PC-3 (cell line): Measurements from ENCODE around the gene PRPH2. TPM values are rescaled to one million over a fixed set of nuclear protein-coding genes. Genes with fewer than 3 reads are reported as not detected.

Source experiments
- ATAC-seq: fragments of 200-7000 bp; cut with Tn5 transposase; 2 replicates; pipeline ENCODE4 v1.9.1; 2020; ENCODE audit warnings: mild to moderate bottlenecking, moderate library complexity
- BruUV-seq: library from RNA; stranded (reverse); fragments of 400-500 nt; replicated peaks from 2 replicates; lab custom pipeline; 2021; lab: Mats Ljungman, UMichigan
- CTCF ChIA-PET: fragments of 300-600 bp; sonication (Branson Sonifier 250); formaldehyde crosslinking; loops from one replicate; lab custom pipeline; 2022; ENCODE audit warnings: antibody characterized with exemption; lab: Charles Lee
- POLR2A ChIA-PET: fragments of 300-600 bp; sonication (Branson Sonifier 250); formaldehyde crosslinking; loops from one replicate; lab custom pipeline; 2022; ENCODE audit warnings: antibody characterized with exemption; ENCODE audit not compliant: unreplicated experiment; lab: Charles Lee
- DNase-seq: peaks from one replicate; pipeline ENCODE4 v3.0.0-alpha.2; 2015
- H2AFZ ChIP-seq: fragments of 300-600 bp; sonication (generic); 2 replicates; pipeline ENCODE4 v1.6.0; 2016; ENCODE audit warnings: antibody characterized with exemption, low read length
- H3F3A ChIP-seq: fragments of 300-600 bp; sonication (generic); one replicate; pipeline ENCODE4 v1.6.0; 2017; ENCODE audit warnings: antibody characterized with exemption, low read length, control low read depth, mild to moderate bottlenecking; ENCODE audit not compliant: unreplicated experiment
- H3K27ac ChIP-seq: fragments of 300-600 bp; sonication (generic); 2 replicates; pipeline ENCODE4 v1.5.1; 2016; ENCODE audit warnings: mild to moderate bottlenecking, low read length
- H3K27me3 ChIP-seq: fragments of 300-600 bp; sonication (generic); 2 replicates; pipeline ENCODE4 v1.6.1; 2016; ENCODE audit warnings: low read length, mixed read lengths
- H3K36me3 ChIP-seq: fragments of 300-600 bp; sonication (generic); 2 replicates; pipeline ENCODE4 v1.6.1; 2016; ENCODE audit warnings: low read depth, mixed run types, low read length, mixed read lengths
- H3K4me1 ChIP-seq: fragments of 300-600 bp; sonication (generic); 2 replicates; pipeline ENCODE4 v1.5.1; 2016; ENCODE audit warnings: low read length; ENCODE audit not compliant: insufficient read depth
- H3K4me2 ChIP-seq: fragments of 300-600 bp; sonication (generic); 2 replicates; pipeline ENCODE4 v1.6.0; 2016; ENCODE audit warnings: low read length
- H3K4me3 ChIP-seq: fragments of 300-600 bp; sonication (generic); 2 replicates; pipeline ENCODE4 v1.5.1; 2016; ENCODE audit warnings: mild to moderate bottlenecking, low read length, mixed read lengths
- H3K79me2 ChIP-seq: fragments of 300-600 bp; sonication (generic); 2 replicates; pipeline ENCODE4 v1.6.1; 2017; ENCODE audit warnings: low read length, mixed read lengths
- H3K9ac ChIP-seq: fragments of 300-600 bp; sonication (generic); 2 replicates; pipeline ENCODE4 v1.6.0; 2016; ENCODE audit warnings: mild to moderate bottlenecking, low read length
- H3K9me2 ChIP-seq: fragments of 300-600 bp; sonication (generic); replicated peaks from 2 replicates; pipeline ENCODE4 v1.6.1; 2016; ENCODE audit warnings: mixed run types, low read length, mixed read lengths
- H3K9me3 ChIP-seq: fragments of 300-600 bp; sonication (generic); 2 replicates; pipeline ENCODE4 v1.6.1; 2016; ENCODE audit warnings: low read length, mixed read lengths
- H4K20me1 ChIP-seq: fragments of 300-600 bp; sonication (generic); 2 replicates; pipeline ENCODE4 v1.6.1; 2016; ENCODE audit warnings: low read length, mixed read lengths
- EZH2 ChIP-seq: fragments of 300-600 bp; sonication (generic); IDR thresholded peaks from one replicate; pipeline ENCODE4 v1.6.1; 2017; ENCODE audit warnings: antibody characterized with exemption, mild to moderate bottlenecking, low read length; ENCODE audit not compliant: unreplicated experiment
- EZH2phosphoT487 ChIP-seq: fragments of 300-600 bp; sonication (generic); IDR thresholded peaks from 2 replicates; pipeline ENCODE4 v1.6.1; 2018; ENCODE audit warnings: mild to moderate bottlenecking, antibody characterized with exemption, low read length, borderline replicate concordance
- intact Hi-C: fragments of 100-400 bp; cut with micrococcal nuclease; formaldehyde crosslinking; loops from 2 replicates; pipeline ENCODE4 v1.9.0; 2023
- total RNA-seq: library from RNA; depleted of rRNA; stranded (reverse); fragments of >200 nt; gene quantifications from 2 replicates; pipeline ENCODE4 v1.2.3, GENCODE V29; 2014
- TF ChIP-seq, protein P1 (sequence below): fragments of 300-600 bp; sonication (generic); conservative IDR thresholded peaks from 2 replicates; pipeline ENCODE4 v1.5.1; 2017; ENCODE audit warnings: antibody characterized with exemption, low read depth, mild to moderate bottlenecking, low read length

Gene PRPH2
- total RNA-seq, 1 experiment from 2014 or later: not detected

GRCh38 chr6:42762950-42763349 is 40.6 kb upstream of the PRPH2 start:
- no peak overlapping the region for H3K4me2 ChIP-seq
- no peak overlapping the region for H3K9ac ChIP-seq
- intact Hi-C loops: no loop called here
- H3K9me2 ChIP-seq: no peaks in the 10 kb centered on the region
- no TSS peak for BruUV-seq
- peaks cover 19% of the 10 kb centered on the region for H3K4me1 ChIP-seq
- TF ChIP-seq EZH2phosphoT487 (no peak), EZH2 (no peak)
- TF ChIP-seq, protein P1, sequence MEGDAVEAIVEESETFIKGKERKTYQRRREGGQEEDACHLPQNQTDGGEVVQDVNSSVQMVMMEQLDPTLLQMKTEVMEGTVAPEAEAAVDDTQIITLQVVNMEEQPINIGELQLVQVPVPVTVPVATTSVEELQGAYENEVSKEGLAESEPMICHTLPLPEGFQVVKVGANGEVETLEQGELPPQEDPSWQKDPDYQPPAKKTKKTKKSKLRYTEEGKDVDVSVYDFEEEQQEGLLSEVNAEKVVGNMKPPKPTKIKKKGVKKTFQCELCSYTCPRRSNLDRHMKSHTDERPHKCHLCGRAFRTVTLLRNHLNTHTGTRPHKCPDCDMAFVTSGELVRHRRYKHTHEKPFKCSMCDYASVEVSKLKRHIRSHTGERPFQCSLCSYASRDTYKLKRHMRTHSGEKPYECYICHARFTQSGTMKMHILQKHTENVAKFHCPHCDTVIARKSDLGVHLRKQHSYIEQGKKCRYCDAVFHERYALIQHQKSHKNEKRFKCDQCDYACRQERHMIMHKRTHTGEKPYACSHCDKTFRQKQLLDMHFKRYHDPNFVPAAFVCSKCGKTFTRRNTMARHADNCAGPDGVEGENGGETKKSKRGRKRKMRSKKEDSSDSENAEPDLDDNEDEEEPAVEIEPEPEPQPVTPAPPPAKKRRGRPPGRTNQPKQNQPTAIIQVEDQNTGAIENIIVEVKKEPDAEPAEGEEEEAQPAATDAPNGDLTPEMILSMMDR: no peak
- no peaks in the 10 kb centered on the region for H3K27me3 ChIP-seq
- H3F3A ChIP-seq: peaks cover 8% of the 10 kb centered on the region
- ChIA-PET POLR2A (no interaction called here), CTCF (no interaction called here)
- no peak overlapping the region for H3K4me3 ChIP-seq
- H4K20me1 ChIP-seq: no peaks in the 10 kb centered on the region
- no peaks in the 10 kb centered on the region for H3K9me3 ChIP-seq
- DNase-seq (no peak), ATAC-seq (no peak)
- no peaks in the 10 kb centered on the region for H3K36me3 ChIP-seq
- no peak overlapping the region for H2AFZ ChIP-seq
- no peaks in the 10 kb centered on the region for H3K79me2 ChIP-seq
- H3K27ac ChIP-seq: no peak overlapping the region

GRCh38 chr6:42762426-42762859 is 40.0 kb upstream of the PRPH2 start:
- Histone ChIP-seq H3K27me3 (no peaks in the 10 kb centered on the region), H3K4me1 (peaks cover 19% of the 10 kb centered on the region), H4K20me1 (no peaks in the 10 kb centered on the region), H3K79me2 (no peaks in the 10 kb centered on the region), H3K27ac (no peak overlapping the region), H3K9me2 (no peaks in the 10 kb centered on the region), H3K4me2 (no peak overlapping the region), H3F3A (peaks cover 8% of the 10 kb centered on the region), H3K9me3 (no peaks in the 10 kb centered on the region), H3K36me3 (no peaks in the 10 kb centered on the region), H3K4me3 (no peak overlapping the region), H2AFZ (no peak overlapping the region), H3K9ac (no peak overlapping the region)
- no TSS peak for BruUV-seq
- ATAC-seq (no peak), DNase-seq (no peak)
- intact Hi-C loops: no loop called here
- ChIA-PET CTCF (no interaction called here), POLR2A (no interaction called here)
- TF ChIP-seq EZH2 (no peak), EZH2phosphoT487 (no peak)
- TF ChIP-seq, protein P1: no peak

- H2AFZ ChIP-seq: no peak overlapping the region
- no TSS peak for BruUV-seq
- H3K4me3 ChIP-seq: no peak overlapping the region
- peaks cover 8% of the 10 kb centered on the region for H3F3A ChIP-seq
- H3K79me2 ChIP-seq: no peaks in the 10 kb centered on the region
- no peaks in the 10 kb centered on the region for H3K9me2 ChIP-seq
- DNase-seq: no peak
- ChIA-PET CTCF (no interaction called here), POLR2A (no interaction called here)
- no peaks in the 10 kb centered on the region for H3K36me3 ChIP-seq
- intact Hi-C loops: no loop called here
- no peak overlapping the region for H3K27ac ChIP-seq
- H4K20me1 ChIP-seq: no peaks in the 10 kb centered on the region
- ATAC-seq: no peak
- H3K27me3 ChIP-seq: no peaks in the 10 kb centered on the region
- no peak for TF ChIP-seq EZH2phosphoT487
- TF ChIP-seq, protein P1: no peak
- no peak for TF ChIP-seq EZH2
- H3K4me2 ChIP-seq: no peak overlapping the region
- H3K4me1 ChIP-seq: peaks cover 17% of the 10 kb centered on the region
- H3K9ac ChIP-seq: no peak overlapping the region
- no peaks in the 10 kb centered on the region for H3K9me3 ChIP-seq
Observed at GRCh38 chr6:42761287-42762067, 39.1 kb upstream of the PRPH2 start.
